ENCODE measurements around the gene NUDT6.

The NUDT6 gene

DNA sequence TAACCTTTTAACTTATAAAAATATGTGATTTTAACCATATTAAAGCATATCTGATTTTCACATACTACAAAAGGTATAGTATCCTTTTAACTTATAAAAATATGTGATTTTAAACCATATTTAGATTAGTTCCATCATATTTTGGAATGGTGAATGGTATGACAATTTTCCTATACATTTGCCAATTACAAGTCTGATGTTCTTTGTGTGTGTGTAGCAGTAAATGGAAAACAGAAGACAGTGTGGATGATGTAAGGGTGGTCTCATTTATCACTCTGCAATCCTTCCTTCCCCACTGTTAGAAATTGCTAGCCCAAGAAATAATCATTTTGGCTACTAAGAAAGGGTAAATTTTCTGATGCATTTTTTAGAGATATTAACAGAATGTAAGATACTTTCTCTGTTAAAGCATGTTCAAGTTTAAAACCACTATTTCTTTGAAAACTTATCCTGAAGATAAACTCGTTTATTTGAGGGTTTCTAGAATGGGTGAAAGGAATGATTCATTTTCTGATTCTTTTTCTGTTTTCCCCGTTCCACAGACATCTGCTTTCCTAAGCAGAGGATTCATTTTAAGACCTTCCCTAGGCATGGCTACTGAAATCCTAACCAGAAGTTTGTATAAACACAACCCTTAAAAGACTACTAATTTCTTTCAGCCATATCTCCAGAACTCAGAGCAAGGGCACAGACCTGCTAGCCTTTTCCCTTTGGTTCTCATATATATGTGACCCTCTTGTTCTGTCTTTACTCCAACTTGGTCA, 21.0 kb downstream of the NUDT6 start:
- no peak for DNase-seq
- H3K27me3 ChIP-seq (replicated peaks; ENCODE audit: control insufficient read depth, insufficient read depth, low read length, poor library complexity, severe bottlenecking), result no peaks in the 10 kb centered on the region
- H3K4me3 ChIP-seq (ENCODE audit: insufficient read depth, low read depth, low read length, poor library complexity, severe bottlenecking), result no peak overlapping the region
- no peaks in the 10 kb centered on the region for H3K36me3 ChIP-seq (ENCODE audit: control insufficient read depth, insufficient read depth, low read length)
- H3K9me3 ChIP-seq (ENCODE audit: control insufficient read depth, low read length), result no peaks in the 10 kb centered on the region
- H3K27ac ChIP-seq (ENCODE audit: insufficient read depth, low read length, poor library complexity, severe bottlenecking), result no peak overlapping the region
- H3K4me1 ChIP-seq (ENCODE audit: control insufficient read depth, insufficient read depth, low read length, poor library complexity, severe bottlenecking), result no peaks in the 10 kb centered on the region

DNA sequence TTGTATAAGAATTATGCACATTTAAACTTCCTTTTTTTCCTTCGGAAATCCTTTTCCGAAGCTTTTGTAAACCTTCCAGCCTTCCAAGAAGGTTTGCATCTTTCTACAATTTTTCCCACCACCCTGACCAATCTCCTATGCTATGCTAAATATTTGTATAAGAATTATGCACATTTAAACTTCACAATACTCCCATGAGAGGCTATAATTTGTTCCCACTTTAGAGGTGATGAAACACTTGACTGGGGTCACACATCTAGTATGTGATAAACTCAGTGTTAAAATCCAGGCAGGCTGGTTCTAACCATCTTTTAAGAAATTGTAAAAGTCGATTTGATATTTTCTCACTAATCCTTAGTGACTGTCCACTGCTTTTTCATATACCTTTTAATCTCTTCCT, 22.1 kb downstream of the NUDT6 start:
- Histone ChIP-seq H3K27me3 (replicated peaks; ENCODE audit: control insufficient read depth, insufficient read depth, low read length, poor library complexity, severe bottlenecking) (no peaks in the 10 kb centered on the region), H3K36me3 (ENCODE audit: control insufficient read depth, insufficient read depth, low read length) (no peaks in the 10 kb centered on the region), H3K27ac (ENCODE audit: insufficient read depth, low read length, poor library complexity, severe bottlenecking) (no peak overlapping the region), H3K4me1 (ENCODE audit: control insufficient read depth, insufficient read depth, low read length, poor library complexity, severe bottlenecking) (no peaks in the 10 kb centered on the region), H3K4me3 (ENCODE audit: insufficient read depth, low read depth, low read length, poor library complexity, severe bottlenecking) (no peak overlapping the region), H3K9me3 (ENCODE audit: control insufficient read depth, low read length) (no peaks in the 10 kb centered on the region)
- no peak for DNase-seq

DNA sequence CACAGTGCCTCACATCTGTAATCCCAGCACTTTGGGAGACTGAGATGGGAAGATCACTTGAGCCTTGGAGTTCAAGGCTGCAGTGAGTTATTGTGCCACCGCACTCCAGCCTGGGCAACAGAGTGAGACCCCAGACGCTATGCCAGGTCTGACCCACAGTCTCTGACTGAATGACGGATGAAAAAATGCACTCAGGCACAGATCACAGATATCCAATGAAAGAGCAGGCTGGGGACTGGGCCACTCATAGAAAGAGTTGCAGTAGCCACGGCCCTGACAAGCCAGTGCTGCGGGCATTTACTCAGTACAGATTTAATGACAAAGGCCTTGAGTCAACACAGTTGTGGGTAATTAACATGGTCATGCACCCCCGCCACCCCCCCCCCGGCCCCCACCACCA, 22.7 kb downstream of the NUDT6 start:
- Histone ChIP-seq H3K9me3 (ENCODE audit: control insufficient read depth, low read length) (no peaks in the 10 kb centered on the region), H3K36me3 (ENCODE audit: control insufficient read depth, insufficient read depth, low read length) (no peaks in the 10 kb centered on the region), H3K4me1 (ENCODE audit: control insufficient read depth, insufficient read depth, low read length, poor library complexity, severe bottlenecking) (no peaks in the 10 kb centered on the region), H3K4me3 (ENCODE audit: insufficient read depth, low read depth, low read length, poor library complexity, severe bottlenecking) (no peak overlapping the region), H3K27me3 (replicated peaks; ENCODE audit: control insufficient read depth, insufficient read depth, low read length, poor library complexity, severe bottlenecking) (no peaks in the 10 kb centered on the region), H3K27ac (ENCODE audit: insufficient read depth, low read length, poor library complexity, severe bottlenecking) (no peak overlapping the region)
- no peak for DNase-seq

DNA sequence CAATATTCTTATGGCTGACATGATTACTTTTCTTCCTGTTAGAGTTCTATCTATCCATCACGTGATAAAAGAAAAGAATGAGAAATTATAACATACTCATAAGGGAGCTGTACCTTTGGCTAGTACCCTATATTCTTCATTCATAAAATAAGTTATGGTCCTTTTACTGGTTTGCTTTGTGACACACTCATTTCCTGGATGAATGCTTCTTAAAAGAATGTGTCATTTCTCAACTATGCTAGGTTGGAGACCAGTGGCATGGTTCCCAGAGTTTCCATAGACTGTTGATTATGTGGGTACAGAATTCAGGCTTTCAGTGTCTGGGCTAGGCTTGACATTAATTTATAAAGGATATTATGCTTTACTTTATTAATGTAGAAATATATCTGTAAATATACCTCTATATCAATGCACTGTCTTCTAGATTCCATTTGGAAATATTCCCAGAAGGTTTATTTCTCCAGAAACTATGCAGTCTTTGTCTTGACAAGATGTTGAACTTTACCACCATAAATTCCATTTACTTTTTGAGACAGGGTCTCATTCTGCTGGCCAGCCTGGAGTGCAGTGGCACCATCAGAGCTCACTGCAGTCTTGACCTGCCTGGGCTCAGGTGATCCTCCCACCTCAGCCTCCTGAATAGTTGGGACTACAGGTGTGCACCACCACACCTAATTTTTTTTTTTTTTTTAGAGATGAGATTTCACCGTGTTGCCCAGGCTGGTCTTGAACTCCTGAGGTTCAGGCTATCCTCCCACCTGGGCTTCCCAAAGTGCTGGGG, 23.8 kb downstream of the NUDT6 start:
- Histone ChIP-seq H3K4me3 (ENCODE audit: insufficient read depth, low read depth, low read length, poor library complexity, severe bottlenecking) (no peak overlapping the region), H3K4me1 (ENCODE audit: control insufficient read depth, insufficient read depth, low read length, poor library complexity, severe bottlenecking) (no peaks in the 10 kb centered on the region), H3K36me3 (ENCODE audit: control insufficient read depth, insufficient read depth, low read length) (no peaks in the 10 kb centered on the region), H3K27me3 (replicated peaks; ENCODE audit: control insufficient read depth, insufficient read depth, low read length, poor library complexity, severe bottlenecking) (no peaks in the 10 kb centered on the region), H3K9me3 (ENCODE audit: control insufficient read depth, low read length) (no peaks in the 10 kb centered on the region), H3K27ac (ENCODE audit: insufficient read depth, low read length, poor library complexity, severe bottlenecking) (no peak overlapping the region)
- no peak for DNase-seq

DNA sequence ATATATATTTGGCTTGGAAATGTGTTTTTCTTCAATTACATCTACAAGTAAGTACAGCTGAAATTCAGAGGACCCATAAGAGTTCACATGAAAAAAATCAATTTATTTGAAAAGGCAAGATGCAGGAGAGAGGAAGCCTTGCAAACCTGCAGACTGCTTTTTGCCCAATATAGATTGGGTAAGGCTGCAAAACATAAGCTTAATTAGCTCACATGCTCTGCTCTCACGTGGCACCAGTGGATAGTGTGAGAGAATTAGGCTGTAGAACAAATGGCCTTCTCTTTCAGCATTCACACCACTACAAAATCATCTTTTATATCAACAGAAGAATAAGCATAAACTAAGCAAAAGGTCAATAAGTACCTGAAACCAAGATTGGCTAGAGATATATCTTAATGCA, 26.1 kb downstream of the NUDT6 start:
- Histone ChIP-seq H3K4me1 (ENCODE audit: control insufficient read depth, insufficient read depth, low read length, poor library complexity, severe bottlenecking) (no peaks in the 10 kb centered on the region), H3K27ac (ENCODE audit: insufficient read depth, low read length, poor library complexity, severe bottlenecking) (no peak overlapping the region), H3K36me3 (ENCODE audit: control insufficient read depth, insufficient read depth, low read length) (no peaks in the 10 kb centered on the region), H3K4me3 (ENCODE audit: insufficient read depth, low read depth, low read length, poor library complexity, severe bottlenecking) (no peak overlapping the region), H3K9me3 (ENCODE audit: control insufficient read depth, low read length) (no peaks in the 10 kb centered on the region), H3K27me3 (replicated peaks; ENCODE audit: control insufficient read depth, insufficient read depth, low read length, poor library complexity, severe bottlenecking) (no peaks in the 10 kb centered on the region)
- DNase-seq, result no peak

DNA sequence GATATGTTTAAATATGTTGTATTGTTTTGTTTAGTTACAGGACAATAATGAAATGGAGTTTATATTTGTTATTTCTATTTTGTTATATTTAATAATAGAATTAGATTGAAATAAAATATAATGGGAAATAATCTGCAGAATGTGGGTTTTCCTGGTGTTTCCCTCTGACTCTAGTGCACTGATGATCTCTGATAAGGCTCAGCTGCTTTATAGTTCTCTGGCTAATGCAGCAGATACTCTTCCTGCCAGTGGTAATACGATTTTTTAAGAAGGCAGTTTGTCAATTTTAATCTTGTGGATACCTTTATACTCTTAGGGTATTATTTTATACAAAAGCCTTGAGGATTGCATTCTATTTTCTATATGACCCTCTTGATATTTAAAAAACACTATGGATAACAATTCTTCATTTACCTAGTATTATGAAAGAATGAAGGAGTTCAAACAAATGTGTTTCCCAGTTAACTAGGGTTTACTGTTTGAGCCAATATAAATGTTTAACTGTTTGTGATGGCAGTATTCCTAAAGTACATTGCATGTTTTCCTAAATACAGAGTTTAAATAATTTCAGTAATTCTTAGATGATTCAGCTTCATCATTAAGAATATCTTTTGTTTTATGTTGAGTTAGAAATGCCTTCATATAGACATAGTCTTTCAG, 26.9 kb downstream of the NUDT6 start:
- no peak overlapping the region for H3K27ac ChIP-seq (ENCODE audit: insufficient read depth, low read length, poor library complexity, severe bottlenecking)
- H3K9me3 ChIP-seq (ENCODE audit: control insufficient read depth, low read length), result no peaks in the 10 kb centered on the region
- no peaks in the 10 kb centered on the region for H3K36me3 ChIP-seq (ENCODE audit: control insufficient read depth, insufficient read depth, low read length)
- no peak for DNase-seq
- H3K4me1 ChIP-seq (ENCODE audit: control insufficient read depth, insufficient read depth, low read length, poor library complexity, severe bottlenecking), result no peaks in the 10 kb centered on the region
- H3K4me3 ChIP-seq (ENCODE audit: insufficient read depth, low read depth, low read length, poor library complexity, severe bottlenecking), result no peak overlapping the region
- no peaks in the 10 kb centered on the region for H3K27me3 ChIP-seq (replicated peaks; ENCODE audit: control insufficient read depth, insufficient read depth, low read length, poor library complexity, severe bottlenecking)

DNA sequence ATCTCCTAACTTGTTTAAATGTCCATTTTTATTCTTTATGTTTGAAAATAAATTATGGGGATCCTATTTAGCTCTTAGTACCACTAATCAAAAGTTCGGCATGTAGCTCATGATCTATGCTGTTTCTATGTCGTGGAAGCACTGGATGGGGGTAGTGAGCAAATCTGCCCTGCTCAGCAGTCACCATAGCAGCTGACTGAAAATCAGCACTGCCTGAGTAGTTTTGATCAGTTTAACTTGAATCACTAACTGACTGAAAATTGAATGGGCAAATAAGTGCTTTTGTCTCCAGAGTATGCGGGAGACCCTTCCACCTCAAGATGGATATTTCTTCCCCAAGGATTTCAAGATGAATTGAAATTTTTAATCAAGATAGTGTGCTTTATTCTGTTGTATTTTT, 27.6 kb downstream of the NUDT6 start:
- Histone ChIP-seq H3K27me3 (replicated peaks; ENCODE audit: control insufficient read depth, insufficient read depth, low read length, poor library complexity, severe bottlenecking) (no peaks in the 10 kb centered on the region), H3K4me3 (ENCODE audit: insufficient read depth, low read depth, low read length, poor library complexity, severe bottlenecking) (no peak overlapping the region), H3K36me3 (ENCODE audit: control insufficient read depth, insufficient read depth, low read length) (no peaks in the 10 kb centered on the region), H3K4me1 (ENCODE audit: control insufficient read depth, insufficient read depth, low read length, poor library complexity, severe bottlenecking) (no peaks in the 10 kb centered on the region), H3K9me3 (ENCODE audit: control insufficient read depth, low read length) (no peaks in the 10 kb centered on the region), H3K27ac (ENCODE audit: insufficient read depth, low read length, poor library complexity, severe bottlenecking) (no peak overlapping the region)
- no peak for DNase-seq

DNA sequence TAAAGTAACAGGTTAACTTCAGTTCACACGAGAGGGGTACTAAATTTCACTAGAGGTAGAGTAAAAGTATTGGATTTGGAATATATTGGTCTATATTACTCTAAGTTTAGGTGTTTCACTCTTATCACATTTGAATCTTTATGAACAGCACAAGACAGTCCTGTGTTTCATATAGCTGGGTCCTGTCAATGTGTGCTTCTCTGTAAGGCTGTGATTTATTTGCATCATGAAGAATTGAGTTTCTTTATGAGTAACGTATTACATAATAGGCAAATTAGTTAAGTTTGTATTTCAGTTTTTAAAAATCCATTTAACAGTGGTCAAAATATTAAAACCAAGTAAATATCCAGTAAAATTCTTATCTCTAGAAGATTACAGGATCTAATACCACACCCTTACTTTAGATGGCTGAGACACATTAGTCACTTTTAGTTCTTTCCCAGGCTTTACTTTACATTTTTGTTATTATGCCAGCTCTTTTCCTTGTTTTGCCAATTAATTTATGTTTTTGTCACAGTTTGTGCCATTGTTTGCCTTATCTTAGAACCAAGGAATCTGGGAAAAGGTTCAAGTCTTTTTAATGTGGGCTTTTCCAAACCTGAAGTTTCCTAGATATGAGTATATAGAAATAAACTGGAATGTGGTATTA, 32.1 kb downstream of the NUDT6 start:
- no peak for DNase-seq
- Histone ChIP-seq H3K27ac (ENCODE audit: insufficient read depth, low read length, poor library complexity, severe bottlenecking) (no peak overlapping the region), H3K4me1 (ENCODE audit: control insufficient read depth, insufficient read depth, low read length, poor library complexity, severe bottlenecking) (no peaks in the 10 kb centered on the region), H3K9me3 (ENCODE audit: control insufficient read depth, low read length) (no peaks in the 10 kb centered on the region), H3K4me3 (ENCODE audit: insufficient read depth, low read depth, low read length, poor library complexity, severe bottlenecking) (no peak overlapping the region), H3K27me3 (replicated peaks; ENCODE audit: control insufficient read depth, insufficient read depth, low read length, poor library complexity, severe bottlenecking) (no peaks in the 10 kb centered on the region), H3K36me3 (ENCODE audit: control insufficient read depth, insufficient read depth, low read length) (no peaks in the 10 kb centered on the region)

DNA sequence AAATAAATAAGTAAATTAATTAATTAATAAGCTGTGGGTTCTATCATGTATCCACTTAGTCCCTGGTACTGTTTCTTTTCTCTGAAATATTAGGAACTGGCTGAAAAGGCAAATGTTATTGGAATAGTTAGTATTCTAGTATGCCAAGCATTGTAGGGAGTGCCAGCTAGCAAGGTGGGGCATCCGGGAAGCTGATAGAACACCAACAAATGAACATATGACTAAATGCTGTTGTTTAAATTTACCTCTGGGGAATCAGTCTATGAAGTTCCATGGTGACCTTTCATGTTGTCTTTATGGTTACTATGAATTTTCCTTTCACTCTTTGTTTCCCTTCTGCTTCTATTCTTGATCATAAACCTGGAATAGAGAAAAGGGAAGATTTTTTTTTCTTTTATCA, 32.7 kb downstream of the NUDT6 start:
- no peaks in the 10 kb centered on the region for H3K9me3 ChIP-seq (ENCODE audit: control insufficient read depth, low read length)
- no peak overlapping the region for H3K4me3 ChIP-seq (ENCODE audit: insufficient read depth, low read depth, low read length, poor library complexity, severe bottlenecking)
- H3K4me1 ChIP-seq (ENCODE audit: control insufficient read depth, insufficient read depth, low read length, poor library complexity, severe bottlenecking), result no peaks in the 10 kb centered on the region
- H3K27ac ChIP-seq (ENCODE audit: insufficient read depth, low read length, poor library complexity, severe bottlenecking), result no peak overlapping the region
- no peak for DNase-seq
- no peaks in the 10 kb centered on the region for H3K27me3 ChIP-seq (replicated peaks; ENCODE audit: control insufficient read depth, insufficient read depth, low read length, poor library complexity, severe bottlenecking)
- no peaks in the 10 kb centered on the region for H3K36me3 ChIP-seq (ENCODE audit: control insufficient read depth, insufficient read depth, low read length)

Measured in effector memory CD4-positive, alpha-beta T cell (primary cell).